GM10248 (cell line): Measurements from ENCODE around the gene TUBA1C.

ENCODE experiments used
- CTCF ChIA-PET: fragments of 300-600 bp; sonication (Branson Sonifier 250); formaldehyde crosslinking; extraction: SDS; loops from one replicate; lab custom pipeline; 2021; ENCODE audit warnings: antibody characterized with exemption; lab: Yijun Ruan, JAX
- POLR2A ChIA-PET: fragments of 350-650 bp; sonication (Branson Sonifier 250); formaldehyde crosslinking; extraction: SDS; loops from one replicate; lab custom pipeline; 2020; ENCODE audit warnings: antibody characterized with exemption; lab: Yijun Ruan, JAX
- DNase-seq: peaks from one replicate; pipeline ENCODE4 v3.0.0; 2012; ENCODE audit errors: extremely low spot score
- CTCF ChIP-seq: IDR thresholded peaks from 2 replicates; pipeline ENCODE4 v1.5.1; 2012; ENCODE audit warnings: mild to moderate bottlenecking, low read depth; ENCODE audit errors: extremely low read depth, missing control alignments, control extremely low read depth

The TUBA1C gene

DNA sequence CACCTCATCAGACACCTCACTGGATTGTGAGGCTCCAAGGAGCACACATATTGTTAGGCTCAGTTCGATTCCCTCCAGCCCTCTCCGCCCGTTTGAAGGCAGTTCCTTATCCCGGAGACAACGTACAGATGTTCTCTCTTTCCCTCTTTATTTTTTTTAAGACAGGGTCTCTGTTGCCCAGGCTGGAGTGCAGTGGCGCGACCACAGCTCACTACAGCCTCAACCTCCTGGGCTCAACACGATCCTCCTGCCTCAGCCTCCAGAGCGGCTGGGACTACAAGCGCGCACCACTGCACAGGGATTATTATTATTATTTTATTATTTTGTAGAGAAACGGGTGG lies 57.5 kb downstream of the TUBA1C start:
- no peak for TF ChIP-seq CTCF
- ChIA-PET CTCF (interaction anchor here (1.0 to 7.3 kb wide), 13 partner anchors 10 to 191 kb away, joined by 3 to 42 read pairs (median 9); partner anchors contain the start of genes C1QL4, DNAJC22 and PRPH), POLR2A (interaction anchor here (1.0 to 1.5 kb wide), 7 partner anchors 17 to 419 kb away, joined by 3 to 5 read pairs (median 5); partner anchors contain the start of genes TMBIM6, TUBA1B and TUBA1C)
- DNase-seq, result no peak

DNA sequence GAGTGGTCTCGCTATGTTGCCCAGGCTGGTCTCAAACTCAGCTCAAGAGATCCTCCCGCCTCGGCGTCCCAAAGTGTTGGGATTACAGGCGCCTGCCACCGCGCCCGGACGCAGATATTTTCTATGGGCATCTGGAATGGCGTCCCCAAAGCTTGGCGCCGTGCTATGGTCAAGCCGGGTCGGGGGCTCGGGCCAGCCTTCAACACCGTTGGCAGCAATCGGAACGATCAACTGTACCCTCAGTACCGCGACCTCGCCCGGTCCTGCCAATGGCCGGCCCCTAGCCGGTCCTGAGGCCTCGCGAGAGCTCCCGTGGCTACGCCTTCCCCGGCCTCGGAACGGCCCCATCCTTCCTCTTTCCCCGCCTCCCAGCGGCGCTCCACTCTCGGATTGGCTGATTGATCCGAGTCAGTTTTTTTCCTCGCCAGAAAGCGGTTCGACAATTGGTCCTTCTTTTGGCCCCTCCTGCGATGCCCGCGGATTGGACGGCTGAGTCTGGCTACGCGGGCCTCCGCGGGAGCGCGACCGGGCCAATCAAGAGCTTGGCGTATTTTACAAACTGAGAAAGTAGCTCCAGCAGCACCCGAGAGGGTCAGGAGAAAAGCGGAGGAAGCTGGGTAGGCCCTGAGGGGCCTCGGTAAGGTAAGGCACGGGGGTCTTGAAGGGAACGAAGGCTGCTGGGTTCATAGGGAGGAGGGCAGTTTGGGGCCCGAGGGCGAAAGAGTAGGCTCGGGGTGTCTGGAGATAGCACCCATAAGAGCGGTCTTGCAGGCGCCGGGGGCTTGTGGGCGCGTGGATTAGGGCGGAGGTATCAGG lies 58.0 kb downstream of the TUBA1C start, which contains the start of gene TROAP:
TROAP (plus strand) TSS at position 548 of the 816 bp plus-strand sequence. CDS start 354 bp downstream, outside the sequence.
- TF ChIP-seq CTCF, result no peak
- POLR2A ChIA-PET, result interaction anchor here (0.8 to 1.5 kb wide), 8 partner anchors 9 to 418 kb away, joined by 3 to 5 read pairs (median 4); partner anchors contain the start of genes TMBIM6, TUBA1B and TUBA1C
- DNase-seq, result peak; percentile 99
- CTCF ChIA-PET, result interaction anchor here (1.0 to 7.3 kb wide), 13 partner anchors 9 to 191 kb away, joined by 3 to 42 read pairs (median 9); partner anchors contain the start of genes C1QL4, DNAJC22 and PRPH

GRCh38 chr12:49323524-49324097 lies 58.7 kb downstream of the TUBA1C start:
- CTCF ChIA-PET, result interaction anchor here (1.2 to 7.3 kb wide), 9 partner anchors 8 to 47 kb away, joined by 3 to 42 read pairs (median 15); partner anchors contain the start of genes C1QL4, DNAJC22 and PRPH

More at GRCh38 chr12:49323524-49324097, 58.7 kb downstream of the TUBA1C start:
- TF ChIP-seq CTCF, result no peak
- no peak for DNase-seq
- POLR2A ChIA-PET, result interaction anchor here (0.8 to 1.5 kb wide), 6 partner anchors 8 to 418 kb away, joined by 3 to 5 read pairs (median 5); partner anchors contain the start of genes TMBIM6, TUBA1B and TUBA1C
